Cardiac muscle cell (in vitro differentiated cells and primary cell): ENCODE results near the gene ADH7. TPM values are rescaled to one million over a fixed set of nuclear protein-coding genes. Genes with fewer than 3 reads are reported as not detected.

Experiments
- DNase-seq, 2 donors: peaks; one replicate each; pipeline versions ENCODE4 v3.0.0 to v3.0.0-alpha.2; 2010 to 2017; ENCODE audit warnings: low read depth in 1 of 2, low spot score in 1 of 2
- H3K27ac ChIP-seq: fragments of 200-600 bp; sonication (generic); 2 replicates; pipeline ENCODE4 v1.5.1; 2016
- H3K27me3 ChIP-seq: fragments of 200-600 bp; sonication (generic); 2 replicates; pipeline ENCODE4 v1.6.0; 2016; ENCODE audit warnings: control low read depth
- H3K36me3 ChIP-seq: fragments of 200-600 bp; sonication (generic); 2 replicates; pipeline ENCODE4 v1.5.1; 2016; ENCODE audit warnings: control low read depth
- H3K4me1 ChIP-seq: fragments of 200-600 bp; sonication (generic); 2 replicates; pipeline ENCODE4 v1.8.1; 2017; ENCODE audit warnings: low read depth, mild to moderate bottlenecking, mixed run types
- H3K4me3 ChIP-seq: fragments of 200-600 bp; sonication (generic); 2 replicates; pipeline ENCODE4 v1.5.1; 2016; ENCODE audit warnings: mild to moderate bottlenecking
- H3K9me3 ChIP-seq: fragments of 200-600 bp; sonication (generic); 2 replicates; pipeline ENCODE4 v1.5.1; 2017; ENCODE audit warnings: low read depth, mild to moderate bottlenecking, control low read depth
- polyA plus RNA-seq: library from polyadenylated mRNA; unstranded; fragments of >200 nt; fragmentation: Nextera tagmentation; extraction: Ambion mirVana; gene quantifications from 2 replicates; pipeline ENCODE4 v1.2.1, GENCODE V29; 2016
- total RNA-seq: library from RNA; depleted of rRNA; stranded (reverse); fragments of >200 nt; gene quantifications from 2 replicates; pipeline ENCODE4 v1.2.3, GENCODE V29; 2016
- TF ChIP-seq, protein P1 (sequence below): IDR thresholded peaks from 2 replicates; pipeline ENCODE4 v1.5.1; 2012; ENCODE audit warnings: low read depth, mild to moderate bottlenecking, low read length

ADH7 gene
- not detected in 2 replicates for total RNA-seq
- not detected in 2 replicates for polyA plus RNA-seq

DNA sequence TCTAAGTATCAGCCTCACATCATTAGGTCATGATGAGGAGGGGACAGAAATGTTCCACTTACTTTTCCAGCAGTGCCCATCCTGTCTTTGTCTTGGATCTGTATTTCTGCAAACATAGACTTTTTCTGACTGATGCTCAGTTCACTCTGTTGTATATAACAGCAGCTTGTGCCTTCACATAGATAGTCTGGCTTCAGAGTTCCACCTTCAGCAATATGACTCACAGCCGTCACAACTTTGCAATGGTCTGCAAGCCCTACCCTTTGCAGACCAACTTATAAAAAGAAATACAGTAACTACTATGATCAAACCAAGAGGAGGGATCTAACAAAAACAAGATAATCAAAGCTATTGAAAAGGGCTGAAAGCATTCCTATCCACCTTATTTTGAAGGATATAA lies at the start of gene ADH7:
Gene ADH7, minus strand, starts transcription at position 189 of the 400 bp plus-strand sequence. Its CDS starts 109 bp downstream, at position 80.
- Histone ChIP-seq H3K4me3 (no peak within 1 kb of the TSS), H3K9me3 (no peaks in the 10 kb centered on the region), H3K36me3 (no peaks in the 10 kb centered on the region), H3K27ac (no peak within 1 kb of the TSS), H3K4me1 (no peaks in the 10 kb centered on the region), H3K27me3 (no peaks in the 10 kb centered on the region)
- no peak for DNase-seq
- TF ChIP-seq, protein P1, sequence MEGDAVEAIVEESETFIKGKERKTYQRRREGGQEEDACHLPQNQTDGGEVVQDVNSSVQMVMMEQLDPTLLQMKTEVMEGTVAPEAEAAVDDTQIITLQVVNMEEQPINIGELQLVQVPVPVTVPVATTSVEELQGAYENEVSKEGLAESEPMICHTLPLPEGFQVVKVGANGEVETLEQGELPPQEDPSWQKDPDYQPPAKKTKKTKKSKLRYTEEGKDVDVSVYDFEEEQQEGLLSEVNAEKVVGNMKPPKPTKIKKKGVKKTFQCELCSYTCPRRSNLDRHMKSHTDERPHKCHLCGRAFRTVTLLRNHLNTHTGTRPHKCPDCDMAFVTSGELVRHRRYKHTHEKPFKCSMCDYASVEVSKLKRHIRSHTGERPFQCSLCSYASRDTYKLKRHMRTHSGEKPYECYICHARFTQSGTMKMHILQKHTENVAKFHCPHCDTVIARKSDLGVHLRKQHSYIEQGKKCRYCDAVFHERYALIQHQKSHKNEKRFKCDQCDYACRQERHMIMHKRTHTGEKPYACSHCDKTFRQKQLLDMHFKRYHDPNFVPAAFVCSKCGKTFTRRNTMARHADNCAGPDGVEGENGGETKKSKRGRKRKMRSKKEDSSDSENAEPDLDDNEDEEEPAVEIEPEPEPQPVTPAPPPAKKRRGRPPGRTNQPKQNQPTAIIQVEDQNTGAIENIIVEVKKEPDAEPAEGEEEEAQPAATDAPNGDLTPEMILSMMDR, result no peak

DNA sequence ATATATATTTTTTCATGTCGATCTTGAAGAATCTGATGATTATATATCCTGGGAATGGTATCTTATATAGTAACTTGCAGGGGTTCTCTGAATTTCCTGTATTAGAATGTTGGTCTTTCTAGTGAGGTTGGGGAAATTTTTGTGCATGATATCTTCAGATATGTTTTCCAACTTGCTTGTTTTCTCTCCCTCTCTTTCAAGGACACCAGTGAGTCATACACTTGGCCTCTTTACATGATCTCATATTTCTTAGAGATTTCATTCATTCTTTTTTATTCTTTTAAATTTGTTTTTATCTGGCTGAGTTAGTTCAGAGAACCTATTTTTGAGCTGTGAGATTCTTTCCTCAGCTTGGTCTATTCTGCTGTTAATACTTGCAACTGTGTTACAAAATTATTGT lies 48.5 kb upstream of the ADH7 start:
- Histone ChIP-seq H3K9me3 (no peaks in the 10 kb centered on the region), H3K27ac (no peak overlapping the region)

DNA sequence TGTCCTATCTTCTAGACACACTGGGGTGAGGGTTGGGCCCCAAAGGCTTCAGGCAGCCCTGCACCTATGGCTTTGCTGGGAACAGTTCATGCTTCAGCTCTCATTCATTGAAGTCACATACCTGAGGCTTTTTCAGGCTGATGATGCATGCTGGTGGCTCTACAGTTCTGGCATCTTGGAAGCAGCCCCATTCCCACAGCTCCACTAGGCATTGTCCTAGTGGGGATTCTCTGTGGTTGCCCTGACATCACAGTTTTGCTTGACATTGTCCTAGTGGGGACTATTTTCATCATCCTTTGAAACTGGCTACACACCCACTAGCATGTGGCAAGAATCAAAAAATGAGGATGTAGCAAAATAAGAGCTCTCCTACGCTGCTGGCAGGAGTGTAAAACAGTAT lies 38.0 kb upstream of the ADH7 start:
- no peak for DNase-seq
- TF ChIP-seq, protein P1, result no peak

More for the DNA sequence above, 48.5 kb upstream of the ADH7 start:
- Histone ChIP-seq H3K4me3 (no peak overlapping the region), H3K36me3 (no peaks in the 10 kb centered on the region), H3K27me3 (no peaks in the 10 kb centered on the region), H3K4me1 (no peaks in the 10 kb centered on the region)
- no peak for DNase-seq
- TF ChIP-seq, protein P1, result no peak

GRCh38 chr4:99471896-99472295 lies 36.8 kb upstream of the ADH7 start:
- H3K9me3 ChIP-seq, result no peaks in the 10 kb centered on the region
- TF ChIP-seq, protein P1, result no peak
- no peak for DNase-seq
- no peaks in the 10 kb centered on the region for H3K27me3 ChIP-seq
- H3K27ac ChIP-seq, result no peak overlapping the region
- H3K36me3 ChIP-seq, result no peaks in the 10 kb centered on the region
- H3K4me3 ChIP-seq, result no peak overlapping the region
- no peaks in the 10 kb centered on the region for H3K4me1 ChIP-seq

More for the DNA sequence above, 38.0 kb upstream of the ADH7 start:
- no peak overlapping the region for H3K4me3 ChIP-seq
- no peaks in the 10 kb centered on the region for H3K9me3 ChIP-seq
- no peak overlapping the region for H3K27ac ChIP-seq
- H3K27me3 ChIP-seq, result no peaks in the 10 kb centered on the region
- H3K36me3 ChIP-seq, result no peaks in the 10 kb centered on the region
- H3K4me1 ChIP-seq, result no peaks in the 10 kb centered on the region

DNA sequence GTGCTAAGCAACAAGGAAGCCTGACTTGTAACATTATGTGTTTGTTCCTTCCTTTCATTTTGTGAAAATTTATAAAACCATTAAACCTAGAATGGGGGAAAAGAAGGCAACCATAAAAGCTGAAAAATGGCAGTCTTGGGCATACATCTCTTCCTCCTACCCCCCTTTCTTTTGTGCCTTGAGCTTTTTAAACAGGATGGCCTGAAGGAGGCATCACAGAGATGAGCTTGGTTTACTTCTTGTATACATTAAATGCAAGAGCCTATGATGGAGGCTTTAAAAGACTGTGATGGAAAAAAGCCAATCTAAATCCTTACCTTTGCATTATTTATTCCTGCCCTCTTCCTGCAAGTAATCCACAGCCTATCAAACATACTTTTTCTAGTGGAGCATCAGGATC lies 36.2 kb upstream of the ADH7 start:
- H3K27ac ChIP-seq, result no peak overlapping the region
- DNase-seq, result no peak
- H3K4me3 ChIP-seq, result no peak overlapping the region
- H3K27me3 ChIP-seq, result no peaks in the 10 kb centered on the region
- no peaks in the 10 kb centered on the region for H3K36me3 ChIP-seq
- TF ChIP-seq, protein P1, result no peak
- no peaks in the 10 kb centered on the region for H3K4me1 ChIP-seq
- H3K9me3 ChIP-seq, result no peaks in the 10 kb centered on the region

DNA sequence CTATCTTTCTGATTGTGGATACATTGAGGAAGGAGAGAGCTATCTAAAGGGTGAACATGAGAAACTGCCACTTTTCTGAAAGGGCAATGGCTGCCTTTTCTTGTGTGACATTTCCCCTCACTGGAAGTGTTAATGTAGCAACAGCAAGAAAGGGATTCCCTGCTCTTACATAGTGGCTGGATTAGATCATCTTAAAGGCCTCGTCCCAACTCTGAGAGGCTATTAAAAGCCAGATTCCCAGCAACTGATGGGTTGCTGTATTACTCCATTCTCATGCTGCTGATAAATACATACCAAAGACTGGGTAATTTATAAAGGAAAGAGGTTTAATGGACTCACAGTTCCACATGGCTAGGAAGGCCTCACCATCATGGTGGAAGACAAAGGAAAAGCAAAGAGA lies 33.7 kb upstream of the ADH7 start:
- Histone ChIP-seq H3K4me1 (no peaks in the 10 kb centered on the region), H3K4me3 (no peak overlapping the region), H3K27ac (no peak overlapping the region), H3K36me3 (no peaks in the 10 kb centered on the region), H3K9me3 (no peaks in the 10 kb centered on the region), H3K27me3 (no peaks in the 10 kb centered on the region)
- no peak for DNase-seq
- TF ChIP-seq, protein P1, result no peak
